ENCODE data around the gene NUCB1. TPM values are rescaled to one million over a fixed set of nuclear protein-coding genes. Genes with fewer than 3 reads are reported as not detected.

The NUCB1 gene
- total and polyA plus RNA-seq, 9 of the 15 experiments (the other 6 are each of a cell fraction or from before 2014, with no cell fraction given): 3.1 to 153 (median 71.7) TPM

DNA sequence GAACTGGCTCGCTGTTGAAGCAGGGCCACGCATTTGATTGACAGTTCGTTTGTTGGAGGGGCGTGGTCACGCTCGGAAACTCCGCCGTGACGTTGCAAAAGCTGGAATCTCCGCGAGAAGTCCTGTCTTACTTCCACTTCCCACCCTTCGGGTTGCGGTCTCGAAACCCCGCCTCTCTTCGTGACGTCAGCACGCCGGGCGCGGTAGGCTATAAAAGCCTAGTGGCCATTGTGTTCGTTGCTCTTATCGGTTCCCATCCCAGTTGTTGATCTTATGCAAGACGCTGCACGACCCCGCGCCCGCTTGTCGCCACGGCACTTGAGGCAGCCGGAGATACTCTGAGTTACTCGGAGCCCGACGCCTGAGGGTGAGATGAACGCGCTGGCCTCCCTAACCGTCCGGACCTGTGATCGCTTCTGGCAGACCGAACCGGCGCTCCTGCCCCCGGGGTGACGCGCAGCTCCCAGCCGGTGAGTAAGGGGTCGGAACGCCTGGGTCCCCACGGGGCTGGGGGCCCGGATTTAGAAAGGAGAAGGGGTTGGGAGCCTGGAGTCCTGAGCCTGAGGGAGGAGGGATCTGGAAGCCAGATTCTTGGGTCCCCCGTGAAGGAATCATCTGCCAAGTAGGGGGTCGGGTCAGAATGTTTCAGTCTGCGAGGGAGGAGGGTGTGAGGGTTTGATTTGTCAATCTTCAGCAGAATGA lies 27.8 kb upstream of the NUCB1 start, which contains the start of gene PPP1R15A (continued):
- peak; percentile 78 for TF ChIP-seq NEUROD1 (IDR thresholded peaks at IDR 0.05; ENCODE audit: borderline replicate concordance, low read depth, low read length, partially characterized antibody)
- TF ChIP-seq, protein P1, sequence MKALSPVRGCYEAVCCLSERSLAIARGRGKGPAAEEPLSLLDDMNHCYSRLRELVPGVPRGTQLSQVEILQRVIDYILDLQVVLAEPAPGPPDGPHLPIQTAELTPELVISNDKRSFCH (CRISPR knock-in tag; IDR thresholded peaks at IDR 0.05): no peak
- TF ChIP-seq, protein P1 (tag; IDR thresholded peaks at IDR 0.05): peak; percentile 79
- no peak for TF ChIP-seq PHB2 (IDR thresholded peaks at IDR 0.05; ENCODE audit: low read depth)
- no peak for TF ChIP-seq MCM2 (IDR thresholded peaks at IDR 0.05; ENCODE audit: low read depth)
- peak; percentile 85; the same call in 1 of the 2 replicates for TF ChIP-seq DNMT1 (IDR thresholded peaks at IDR 0.05)
- TF ChIP-seq PTRF (tag; IDR thresholded peaks at IDR 0.05): no peak
- peak; percentile 100 for TF ChIP-seq POLR2A (conservative IDR thresholded peaks at IDR 0.05)
- no peak; a peak in 1 of 4 replicates for TF ChIP-seq KDM4B (IDR thresholded peaks at IDR 0.05; ENCODE audit: borderline replicate concordance in 2 of 2, low read depth in 1 of 2)
- TF ChIP-seq RBM39 (optimal IDR thresholded peaks at IDR 0.05; ENCODE audit: low read depth, low read length): no peak
- no peak for TF ChIP-seq ZC3H8 (IDR thresholded peaks at IDR 0.05)
- TF ChIP-seq RUNX1 (IDR thresholded peaks at IDR 0.05; ENCODE audit: low read depth): 0 out of 2 replicates have a peak, but pooled peaks have one; percentile 68
- TF ChIP-seq ATF4 (CRISPR knock-in tag; IDR thresholded peaks at IDR 0.05): no peak
- TF ChIP-seq HMBOX1 (IDR thresholded peaks at IDR 0.05): no peak
- no peak for TF ChIP-seq MCM5 (IDR thresholded peaks at IDR 0.05; ENCODE audit: low read depth)
- no peak for TF ChIP-seq ASH1L (IDR thresholded peaks at IDR 0.05; ENCODE audit: borderline replicate concordance, low read depth, partially characterized antibody)
- TF ChIP-seq POU5F1 (IDR thresholded peaks at IDR 0.05; ENCODE audit: borderline replicate concordance, low read depth, low read length, partially characterized antibody): no peak
- no peak for TF ChIP-seq HMG20B (CRISPR knock-in tag; IDR thresholded peaks at IDR 0.05)
- TF ChIP-seq PHTF2 (CRISPR knock-in tag; IDR thresholded peaks at IDR 0.05): no peak
- TF ChIP-seq STAT5B (CRISPR knock-in tag; IDR thresholded peaks at IDR 0.05): no peak
- TF ChIP-seq TFAP4 (CRISPR knock-in tag; IDR thresholded peaks at IDR 0.05; ENCODE audit: borderline replicate concordance): peak; percentile 87
- no peak for TF ChIP-seq NCOA6 (IDR thresholded peaks at IDR 0.05)
- peak; percentile 31; the same call in 1 of the 2 replicates for TF ChIP-seq DMBX1 (CRISPR knock-in tag; IDR thresholded peaks at IDR 0.05; ENCODE audit: borderline replicate concordance)
- peak; percentile 30; the same call in 1 of the 2 replicates for TF ChIP-seq KLF1 (tag; IDR thresholded peaks at IDR 0.05)
- TF ChIP-seq SNRNP70 (optimal IDR thresholded peaks at IDR 0.05; ENCODE audit: low read depth, low read length): no peak
- no peak for TF ChIP-seq CAMTA2 (CRISPR knock-in tag; conservative IDR thresholded peaks at IDR 0.05)
- TF ChIP-seq HNRNPH1 (optimal IDR thresholded peaks at IDR 0.05; ENCODE audit: low read depth, low read length): no peak
- no peak for TF ChIP-seq TCF7 (IDR thresholded peaks at IDR 0.05; ENCODE audit: borderline replicate concordance)
- no peak for TF ChIP-seq SIX5 (IDR thresholded peaks at IDR 0.05; ENCODE audit: borderline replicate concordance in 1 of 2, insufficient read depth in 1 of 2, low read depth in 1 of 2, low read length in 2 of 2)
